IPS DF 4.7 (cell line): ENCODE data around the gene CTBP2.
"Not testable (repeated sequence)": the region's sequence is repeated elsewhere in the genome, so short reads cannot be mapped to it uniquely, and the experiment has no call there.

Source experiments
- DNase-seq: peaks from one replicate; pipeline ENCODE4 v3.0.0-alpha.2; 2013; ENCODE audit warnings: low spot score; ENCODE audit errors: extremely low read depth

Gene CTBP2

GRCh38 chr10:125158601-125159485 lies 1.5 kb downstream of the CTBP2 start:
- DNase-seq, result no peak

DNA sequence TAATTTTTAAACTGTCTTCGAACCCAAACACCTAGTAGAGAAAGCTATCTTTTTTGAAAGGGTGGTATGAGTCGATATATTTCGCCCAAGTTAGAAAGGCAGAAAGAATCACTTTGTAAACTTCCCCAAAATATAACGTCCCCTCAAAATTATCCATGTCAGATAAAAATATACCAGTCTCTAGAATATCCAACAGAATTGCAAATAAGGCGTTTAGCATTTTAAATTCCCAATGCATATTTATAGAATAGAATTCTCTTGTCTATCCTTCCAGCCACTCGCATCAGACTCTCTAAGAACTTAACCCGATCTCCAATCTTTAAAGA lies 2.1 kb downstream of the CTBP2 start:
- DNase-seq, result no peak

- DNase-seq, result no peak
These were observed 2.9 kb downstream of the CTBP2 start for GRCh38 chr10:125157505-125157904.

- DNase-seq, result no peak
These were observed 3.5 kb downstream of the CTBP2 start for GRCh38 chr10:125156739-125157480.

DNA sequence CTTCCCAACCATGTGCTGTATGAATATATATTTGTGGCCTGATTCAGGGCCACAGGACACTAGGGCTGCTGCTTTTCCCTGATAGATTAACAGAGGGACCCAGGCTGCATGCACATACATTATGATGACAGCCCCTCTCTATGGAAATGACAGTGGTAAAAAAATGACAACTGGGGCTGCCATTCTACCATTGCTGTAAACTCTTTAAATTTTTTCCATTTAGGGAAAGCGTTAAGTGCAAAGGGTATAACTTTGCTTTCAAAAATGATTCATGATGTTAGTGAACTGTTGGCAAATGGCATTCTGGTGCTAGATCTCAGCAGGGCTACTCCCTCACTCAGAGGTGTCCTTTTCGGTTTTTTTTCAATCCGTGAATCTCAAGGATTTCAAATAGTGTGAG lies 4.2 kb downstream of the CTBP2 start:
- no peak for DNase-seq

DNA sequence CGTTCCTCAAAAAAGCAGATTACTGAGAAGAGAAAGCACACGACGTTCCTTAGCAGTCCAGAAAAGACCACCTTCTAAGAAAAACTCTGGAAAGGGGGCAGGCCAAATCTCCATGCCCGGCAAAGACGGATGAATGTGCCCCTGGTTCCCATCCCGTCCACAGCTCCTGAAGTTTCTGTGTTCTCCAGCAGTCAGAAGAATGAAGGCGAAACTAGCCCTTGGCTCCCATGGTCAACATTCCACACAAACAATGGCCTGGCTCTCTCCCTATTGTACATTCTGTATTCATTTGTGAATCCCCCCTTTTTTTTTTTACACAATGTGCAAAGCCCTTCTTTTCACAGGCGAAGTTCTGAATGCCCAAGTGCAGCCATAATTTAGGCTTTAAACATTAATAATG lies 5.3 kb downstream of the CTBP2 start:
- no peak for DNase-seq

DNA sequence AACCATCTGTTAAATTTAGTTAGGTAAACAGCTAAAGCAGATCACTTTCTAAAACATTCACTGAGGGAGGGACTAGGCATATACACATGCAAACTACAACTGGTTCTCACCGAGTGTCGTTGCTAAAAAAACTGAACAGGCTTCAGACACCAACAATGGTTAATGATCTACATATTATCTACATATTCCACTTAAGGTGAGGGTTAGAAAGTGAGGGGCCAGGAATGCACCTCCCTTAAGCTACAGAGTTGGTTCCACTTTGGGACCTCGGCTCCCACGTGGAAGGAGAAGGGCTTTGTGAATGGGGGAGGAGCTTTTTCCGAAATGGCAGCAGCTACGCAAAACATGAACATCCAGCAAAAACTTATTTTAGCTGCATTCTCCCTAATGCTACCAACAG lies 5.8 kb downstream of the CTBP2 start:
- no peak for DNase-seq

DNA sequence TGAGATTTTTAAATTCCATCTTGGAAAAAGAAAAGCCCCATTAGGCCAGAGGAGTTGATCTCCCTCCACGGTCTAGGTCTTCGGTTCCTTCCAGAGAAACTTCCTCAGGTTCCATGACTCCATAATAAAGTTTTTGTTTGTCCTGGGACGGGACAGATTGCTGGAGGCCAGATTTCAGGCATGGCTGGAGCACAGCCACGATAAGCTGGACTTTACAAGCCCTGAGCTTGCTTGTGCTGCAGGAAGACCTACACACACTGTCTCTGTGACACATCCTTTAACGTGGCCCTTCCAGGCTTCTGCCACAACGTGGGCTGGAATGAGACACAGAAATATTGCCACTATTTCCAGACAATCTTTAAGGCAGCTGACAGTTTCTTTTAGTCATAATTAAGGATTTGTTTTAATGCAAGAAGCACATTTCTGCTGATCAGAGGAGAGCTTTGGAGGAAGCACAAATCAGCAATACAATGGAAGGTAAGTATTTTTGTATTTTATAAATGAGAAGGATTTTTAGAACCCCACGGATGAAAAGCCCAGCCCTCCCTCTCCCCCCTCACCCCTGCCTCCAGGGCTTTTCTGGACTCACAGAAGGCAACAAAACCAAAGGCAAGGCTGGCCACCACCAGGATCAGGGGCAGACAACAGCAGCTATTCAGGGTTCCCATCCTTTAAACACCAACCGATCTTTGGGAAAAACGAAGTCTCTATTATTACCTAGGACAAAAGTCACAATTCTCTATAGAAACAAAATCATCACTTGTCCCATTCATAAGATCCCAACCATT lies 6.5 kb downstream of the CTBP2 start:
- DNase-seq, result no peak

DNA sequence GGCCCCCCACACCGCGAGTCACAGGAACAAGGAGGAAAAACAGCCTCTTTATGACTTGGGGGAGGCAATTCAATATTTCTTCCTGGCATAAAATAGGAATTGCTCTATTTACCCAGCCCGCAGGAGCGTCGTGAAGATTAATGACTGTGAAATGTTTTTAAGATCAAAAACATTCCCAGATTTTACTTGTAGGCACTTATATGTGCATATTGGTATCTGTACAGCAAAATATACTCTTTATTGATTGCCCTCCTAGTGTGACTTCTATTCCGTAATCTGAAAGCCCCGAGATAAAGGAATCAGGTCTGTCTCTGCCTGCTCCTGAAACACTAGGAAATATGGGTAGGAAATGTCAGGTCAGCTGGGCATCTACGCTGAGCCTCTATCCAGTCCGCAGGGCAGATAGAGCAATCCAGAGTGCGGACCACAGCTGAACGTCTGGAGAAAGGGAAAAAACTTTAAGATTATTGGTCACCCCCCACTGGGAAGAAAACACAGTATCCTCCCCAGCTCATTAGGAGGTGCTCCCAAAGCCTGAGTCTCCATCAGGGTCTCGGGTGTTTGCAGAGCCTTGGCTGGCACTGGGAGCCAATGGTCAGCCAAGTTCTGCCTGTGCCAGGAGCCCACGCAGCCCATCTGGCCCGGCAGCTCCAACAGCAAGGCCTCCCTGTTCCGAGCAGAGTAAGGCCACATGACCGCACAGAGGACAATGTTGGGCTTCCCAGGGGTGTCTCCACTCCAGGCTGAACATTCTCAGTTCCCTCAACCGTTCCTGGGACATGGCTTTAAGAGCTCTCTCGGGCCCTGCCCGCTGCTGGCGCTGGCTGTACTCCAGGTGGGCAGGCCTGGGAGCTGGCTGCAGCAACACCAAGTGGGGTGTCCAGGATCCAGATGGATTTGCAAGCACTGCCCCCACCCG lies 7.7 kb downstream of the CTBP2 start:
- no peak for DNase-seq

GRCh38 chr10:125151553-125152449 lies 8.6 kb downstream of the CTBP2 start:
- no peak for DNase-seq

GRCh38 chr10:125151170-125151552 lies 9.2 kb downstream of the CTBP2 start:
- DNase-seq, result no peak

DNA sequence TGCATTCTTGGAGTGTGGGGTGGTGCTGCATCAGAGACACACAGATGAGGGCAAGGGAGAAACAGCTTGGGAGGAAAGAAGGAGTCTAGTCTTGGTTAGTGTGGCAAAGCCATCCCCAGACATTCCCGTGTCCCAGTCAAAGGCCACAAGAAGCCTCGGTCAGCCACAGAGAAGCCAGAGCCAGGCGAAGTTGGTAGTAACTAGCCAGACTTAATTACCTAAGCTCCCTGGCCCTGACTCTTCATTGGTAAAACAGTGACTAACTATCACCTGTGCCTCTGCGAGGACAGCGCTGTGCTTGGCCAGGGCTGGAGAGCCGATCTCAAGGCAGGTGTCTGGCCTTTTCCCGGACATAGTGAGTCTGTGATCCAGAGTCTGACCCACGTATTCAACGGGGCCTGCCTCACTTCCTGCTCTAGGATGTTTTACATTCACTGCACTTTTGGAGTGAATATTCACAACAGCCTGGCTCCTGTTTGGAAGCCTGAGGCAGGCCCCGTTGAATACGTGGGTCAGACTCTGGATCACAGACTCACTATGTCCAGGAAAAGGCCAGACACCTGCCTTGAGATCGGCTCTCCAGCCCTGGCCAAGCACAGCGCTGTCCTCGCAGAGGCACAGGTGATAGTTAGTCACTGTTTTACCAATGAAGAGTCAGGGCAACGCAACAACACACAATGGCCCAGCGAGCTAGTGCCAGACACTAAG lies 9.8 kb downstream of the CTBP2 start:
- DNase-seq, result not testable (repeated sequence)

- no peak for DNase-seq
These were observed 10.7 kb downstream of the CTBP2 start for GRCh38 chr10:125149680-125150047.

GRCh38 chr10:125149036-125149679 lies 11.2 kb downstream of the CTBP2 start:
- no peak for DNase-seq

DNA sequence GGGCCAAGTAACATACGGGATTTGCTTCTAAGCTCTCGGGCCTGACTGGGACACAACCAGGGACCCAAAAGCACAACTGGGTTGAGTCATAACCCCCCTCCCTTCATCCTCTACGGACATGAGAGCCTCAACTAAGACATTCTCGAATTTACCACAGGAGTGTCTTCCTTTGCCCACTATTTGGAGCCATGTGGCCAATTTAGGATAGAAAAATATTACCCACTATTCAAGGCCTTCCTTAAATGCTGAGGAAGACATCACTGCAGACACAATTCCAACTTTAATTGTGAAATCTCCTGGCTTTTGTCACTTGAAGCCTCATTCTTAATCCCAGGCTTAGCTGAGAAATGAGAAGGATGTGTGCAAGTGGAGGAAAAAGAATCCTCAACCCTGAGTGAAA lies 11.8 kb downstream of the CTBP2 start:
- no peak for DNase-seq

DNA sequence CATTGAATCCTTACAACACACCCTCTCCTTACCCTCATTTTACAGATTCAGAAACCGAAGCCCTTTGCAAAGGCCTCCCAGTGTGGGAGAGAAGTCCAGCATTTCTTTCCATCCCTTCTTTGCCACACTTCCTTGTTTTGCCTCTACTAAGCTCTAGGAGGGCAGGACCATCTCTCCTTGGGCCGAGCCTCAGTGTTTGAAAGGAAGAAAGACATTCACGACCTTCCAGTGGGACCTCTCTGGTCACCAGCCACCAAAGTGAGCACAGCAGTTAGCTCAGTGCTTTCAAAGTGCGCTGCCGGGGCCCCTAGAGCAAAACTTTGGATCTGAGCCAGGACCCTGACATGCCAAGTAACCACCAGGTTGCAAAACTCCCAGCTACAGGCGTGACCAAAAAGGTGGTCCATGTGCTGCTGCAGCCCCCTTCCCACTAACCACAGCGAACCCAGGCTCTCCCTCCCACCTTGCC lies 12.4 kb downstream of the CTBP2 start:
- no peak for DNase-seq

GRCh38 chr10:125146791-125147579 lies 13.4 kb downstream of the CTBP2 start:
- no peak for DNase-seq

GRCh38 chr10:125145636-125146035 lies 14.7 kb downstream of the CTBP2 start:
- DNase-seq, result no peak
